HCT116 (cell line): ENCODE results near the gene ARHGEF39. TPM values are rescaled to one million over a fixed set of nuclear protein-coding genes. Genes with fewer than 3 reads are reported as not detected.

ENCODE experiments used
- ATAC-seq: fragments of 200-7000 bp; cut with Tn5 transposase; 2 replicates; pipeline ENCODE4 v1.9.1; 2020; ENCODE audit warnings: mild to moderate bottlenecking, moderate library complexity
- BruUV-seq: library from RNA; stranded (reverse); fragments of 400-500 nt; replicated peaks from 2 replicates; lab custom pipeline; 2021; lab: Mats Ljungman, UMichigan
- CTCF ChIA-PET: fragments of 300-600 bp; sonication (Branson Sonifier 250); formaldehyde crosslinking; loops from one replicate; lab custom pipeline; 2021; ENCODE audit warnings: antibody characterized with exemption; lab: Charles Lee
- POLR2A ChIA-PET: fragments of 300-600, 350-600 bp; sonication (Branson Sonifier 250); formaldehyde crosslinking; loops from one replicate; lab custom pipeline; 2021; ENCODE audit warnings: antibody characterized with exemption; lab: Charles Lee
- RAD21 ChIA-PET, 2 experiments: fragments of 300-600 bp; sonication (Branson Sonifier 250); formaldehyde crosslinking; loops; one replicate each; lab custom pipeline; 2023; ENCODE audit warnings: low total read pairs in 2 of 2; ENCODE audit not compliant: uncharacterized antibody in 2 of 2, unreplicated experiment in 2 of 2, low non-redundant PET in 1 of 2; lab: Charles Lee
- DNase-seq: peaks from one replicate; pipeline ENCODE4 v3.0.0-alpha.2; 2010; ENCODE audit warnings: low read depth, low spot score
- H2AFZ ChIP-seq: fragments of 200-600 bp; shearing (Covaris generic), sonication (generic); 2 replicates; pipeline ENCODE4 v1.6.1; 2017; ENCODE audit warnings: low read depth, mixed run types, mixed read lengths, antibody characterized with exemption, low read length; ENCODE audit not compliant: poor library complexity, severe bottlenecking
- H3K27ac ChIP-seq: 2 replicates; pipeline ENCODE4 v1.5.1; 2012; ENCODE audit warnings: low read depth, low read length
- H3K27me3 ChIP-seq: fragments of 200-600 bp; sonication (generic); 2 replicates; pipeline ENCODE4 v1.6.1; 2016; ENCODE audit warnings: mixed run types, low read length, mixed read lengths; ENCODE audit not compliant: insufficient read depth
- H3K36me3 ChIP-seq, 2 experiments: fragments of 200-500 bp in 1 of 2; fragments of 200-600 bp in 1 of 2; sonication (Bioruptor generic) in 1 of 2; sonication (generic) in 1 of 2; 2 replicates each; pipeline versions ENCODE4 v1.5.1 to v1.6.1; 2014 to 2016; ENCODE audit warnings: low read length in 2 of 2, inconsistent platforms in 1 of 2, mixed read lengths in 1 of 2, mixed run types in 1 of 2; ENCODE audit not compliant: insufficient read depth in 2 of 2, control insufficient read depth in 1 of 2
- H3K4me1 ChIP-seq, 2 experiments: fragments of 200-600 bp in 1 of 2; sonication (generic) in 1 of 2; 2 replicates each; pipeline versions ENCODE4 v1.5.1 to v1.6.1; 2012 to 2017; ENCODE audit warnings: low read length in 2 of 2, inconsistent platforms in 1 of 2, mild to moderate bottlenecking in 1 of 2, mixed read lengths in 1 of 2, mixed run types in 1 of 2, moderate library complexity in 1 of 2; ENCODE audit not compliant: insufficient read depth in 2 of 2, control insufficient read depth in 1 of 2
- H3K4me2 ChIP-seq: fragments of 200-600 bp; sonication (generic); 2 replicates; pipeline ENCODE4 v1.6.1; 2017; ENCODE audit warnings: mixed run types, low read length, mixed read lengths
- H3K4me3 ChIP-seq, 2 experiments: fragments of 200-600 bp in 1 of 2; sonication (generic) in 1 of 2; replicated peaks in 1 of 2; 2 replicates each; pipeline ENCODE4 v1.5.1; 2011 to 2016; ENCODE audit warnings: low read length in 2 of 2, control low read depth in 1 of 2, low read depth in 1 of 2, mild to moderate bottlenecking in 1 of 2, mixed read lengths in 1 of 2, mixed run types in 1 of 2
- H3K79me2 ChIP-seq: fragments of 200-600 bp; sonication (generic); 2 replicates; pipeline ENCODE4 v1.6.1; 2017; ENCODE audit warnings: mild to moderate bottlenecking, mixed run types, low read length, moderate library complexity, mixed read lengths; ENCODE audit not compliant: insufficient read depth
- H3K9ac ChIP-seq: fragments of 200-600 bp; sonication (generic); 2 replicates; pipeline ENCODE4 v1.6.1; 2016; ENCODE audit warnings: low read length, mixed read lengths
- H3K9me2 ChIP-seq: fragments of 200-600 bp; sonication (generic), shearing (Covaris generic); 2 replicates; pipeline ENCODE4 v1.6.1; 2017; ENCODE audit warnings: mixed run types, mild to moderate bottlenecking, moderate library complexity; ENCODE audit not compliant: insufficient read depth
- H3K9me3 ChIP-seq, 2 experiments: fragments of 200-500 bp in 1 of 2; fragments of 200-600 bp in 1 of 2; sonication (Bioruptor generic) in 1 of 2; sonication (generic) in 1 of 2; 2 replicates each; pipeline ENCODE4 v1.6.1; 2014 to 2017; ENCODE audit warnings: low read length in 2 of 2, mixed read lengths in 2 of 2, inconsistent platforms in 1 of 2, low read depth in 1 of 2, mild to moderate bottlenecking in 1 of 2, mixed run types in 1 of 2, moderate library complexity in 1 of 2; ENCODE audit not compliant: control insufficient read depth in 1 of 2, insufficient read depth in 1 of 2
- H4K20me1 ChIP-seq: fragments of 200-600 bp; sonication (generic), shearing (Covaris generic); 2 replicates; pipeline ENCODE4 v1.6.1; 2017; ENCODE audit warnings: mixed run types, mild to moderate bottlenecking, moderate library complexity; ENCODE audit not compliant: insufficient read depth
- CBX3 ChIP-seq: IDR thresholded peaks from 2 replicates; pipeline ENCODE4 v1.6.1; 2012; ENCODE audit warnings: low read depth
- CEBPB ChIP-seq: IDR thresholded peaks from 2 replicates; pipeline ENCODE4 v1.6.1; 2012; ENCODE audit warnings: low read depth
- ELF1 ChIP-seq: IDR thresholded peaks from 2 replicates; pipeline ENCODE4 v1.6.1; 2012; ENCODE audit warnings: low read depth, borderline replicate concordance
- EZH2 ChIP-seq: fragments of 200-600 bp; sonication (generic); IDR thresholded peaks from 2 replicates; pipeline ENCODE4 v1.6.1; 2017; ENCODE audit warnings: antibody characterized with exemption, mixed run types
- EZH2phosphoT487 ChIP-seq: fragments of 200-600 bp; IDR thresholded peaks from 2 replicates; pipeline ENCODE4 v1.6.1; 2018; ENCODE audit warnings: antibody characterized with exemption, borderline replicate concordance
- JUND ChIP-seq: IDR thresholded peaks from 2 replicates; pipeline ENCODE4 v1.6.1; 2012
- POLR2A ChIP-seq: IDR thresholded peaks from 2 replicates; pipeline ENCODE4 v1.7.0; 2011; ENCODE audit warnings: borderline replicate concordance; ENCODE audit not compliant: insufficient read depth, insufficient read length; ENCODE audit errors: extremely low read depth
- POLR2AphosphoS5 ChIP-seq: IDR thresholded peaks from 2 replicates; pipeline ENCODE4 v1.6.1; 2011; ENCODE audit warnings: mild to moderate bottlenecking, low read depth, low read length, moderate library complexity
- RAD21 ChIP-seq: IDR thresholded peaks from 2 replicates; pipeline ENCODE4 v1.6.1; 2012; ENCODE audit warnings: low read depth, mild to moderate bottlenecking
- SIN3A ChIP-seq: IDR thresholded peaks from 2 replicates; pipeline ENCODE4 v1.6.1; 2012; ENCODE audit warnings: low read depth
- SP1 ChIP-seq: IDR thresholded peaks from 2 replicates; pipeline ENCODE4 v1.6.1; 2012; ENCODE audit warnings: low read depth
- SRF ChIP-seq: IDR thresholded peaks from 2 replicates; pipeline ENCODE4 v1.6.1; 2012; ENCODE audit warnings: low read depth
- TCF7L2 ChIP-seq: IDR thresholded peaks from 2 replicates; pipeline ENCODE4 v1.7.0; 2011; ENCODE audit warnings: borderline replicate concordance, inconsistent platforms; ENCODE audit not compliant: insufficient read depth, insufficient read length; ENCODE audit errors: extremely low read depth
- YY1 ChIP-seq: IDR thresholded peaks from 2 replicates; pipeline ENCODE4 v1.6.1; 2011; ENCODE audit warnings: low read length, low read depth, moderate library complexity, mild to moderate bottlenecking; ENCODE audit not compliant: insufficient replicate concordance; ENCODE audit errors: extremely low read depth
- ZNF274 ChIP-seq: fragments of 200-500 bp; sonication (Bioruptor generic); IDR thresholded peaks from 2 replicates; pipeline ENCODE4 v1.6.1; 2014; ENCODE audit warnings: mild to moderate bottlenecking, low read depth, low read length, inconsistent platforms
- intact Hi-C: fragments of 100-400 bp; cut with micrococcal nuclease; formaldehyde crosslinking; loops from 2 replicates; pipeline ENCODE4 v1.10.0; 2022
- total RNA-seq: library from RNA; stranded (reverse); gene quantifications from one replicate; pipeline ENCODE4 v1.2.1, GENCODE V29; 2021; ENCODE audit not compliant: unreplicated experiment
- TF ChIP-seq, protein P1 (sequence below): IDR thresholded peaks from 2 replicates; pipeline ENCODE4 v1.6.1; 2011; ENCODE audit warnings: mild to moderate bottlenecking, low read length, moderate library complexity; ENCODE audit not compliant: insufficient replicate concordance; ENCODE audit errors: extremely low read depth
- TF ChIP-seq, protein P2 (sequence below): IDR thresholded peaks from 2 replicates; pipeline ENCODE4 v1.6.1; 2012
- TF ChIP-seq, protein P3 (sequence below): IDR thresholded peaks from 2 replicates; pipeline ENCODE4 v1.6.1; 2012; ENCODE audit warnings: low read depth
- TF ChIP-seq, protein P4 (sequence below): IDR thresholded peaks from 2 replicates; pipeline ENCODE4 v1.6.1; 2012
- TF ChIP-seq, protein P5 (sequence below), 3 experiments: fragments of 200-600 bp in 1 of 3; sonication (generic) in 1 of 3; IDR thresholded peaks in 2 of 3; conservative IDR thresholded peaks in 1 of 3; 2 replicates each; pipeline ENCODE4 v1.5.1; 2012 to 2017; ENCODE audit warnings: low read depth in 2 of 3, low read length in 2 of 3, antibody characterized with exemption in 1 of 3, borderline replicate concordance in 1 of 3, control low read depth in 1 of 3, mild to moderate bottlenecking in 1 of 3, mixed read lengths in 1 of 3, mixed run types in 1 of 3, moderate library complexity in 1 of 3; ENCODE audit not compliant: insufficient read depth in 1 of 3

ARHGEF39 gene
- total RNA-seq, 1 experiment from 2014 or later: 29.8 TPM

DNA sequence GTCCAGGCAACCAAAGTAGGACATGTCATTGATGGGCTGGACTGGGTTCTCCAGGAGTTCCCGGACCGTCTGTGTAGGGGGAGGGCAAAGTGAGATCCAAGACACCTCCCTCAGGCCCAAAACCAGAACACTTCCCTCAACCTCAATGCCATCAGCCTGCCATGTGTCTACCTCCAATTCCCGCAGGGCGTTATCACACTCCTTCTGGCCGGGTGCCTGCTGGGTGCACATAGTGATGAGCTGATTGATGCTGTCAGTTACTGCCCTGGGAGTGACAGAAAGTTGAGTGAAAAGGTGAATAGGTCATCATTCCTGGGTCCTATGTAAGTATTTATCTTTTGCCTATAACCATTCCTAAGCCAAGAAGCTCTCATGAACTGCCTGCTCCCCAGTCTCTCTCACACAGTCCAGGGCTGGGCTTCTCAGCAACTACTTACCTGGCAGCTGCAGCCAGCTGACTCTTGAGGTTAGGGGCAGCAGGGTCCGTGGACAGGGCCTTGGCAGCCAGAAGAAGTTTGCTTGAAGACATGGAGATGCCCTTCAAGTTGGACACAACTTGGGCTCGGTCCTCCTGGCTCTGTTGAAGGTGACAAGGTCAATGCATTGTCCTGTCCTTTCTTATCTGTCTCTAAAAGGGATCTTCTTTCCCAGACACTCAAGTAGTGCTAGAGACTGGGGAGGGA lies 46.0 kb upstream of the ARHGEF39 start:
- no peak overlapping the region for H3K27ac ChIP-seq
- intact Hi-C loops: no loop called here
- no TSS peak for BruUV-seq
- no peak overlapping the region for H3K4me2 ChIP-seq
- H4K20me1 ChIP-seq: no peaks in the 10 kb centered on the region
- ATAC-seq (no peak), DNase-seq (no peak)
- no peaks in the 10 kb centered on the region for H3K9me3 ChIP-seq
- no peaks in the 10 kb centered on the region for H3K27me3 ChIP-seq
- H2AFZ ChIP-seq: no peak overlapping the region
- H3K9ac ChIP-seq: no peak overlapping the region
- TF ChIP-seq RAD21 (no peak), YY1 (no peak), SP1 (no peak), EZH2phosphoT487 (no peak), CBX3 (no peak), SIN3A (no peak), POLR2AphosphoS5 (no peak), JUND (no peak), ELF1 (no peak), TCF7L2 (no peak), CEBPB (no peak), EZH2 (no peak), POLR2A (no peak), ZNF274 (no peak), SRF (no peak)
- TF ChIP-seq, protein P1, sequence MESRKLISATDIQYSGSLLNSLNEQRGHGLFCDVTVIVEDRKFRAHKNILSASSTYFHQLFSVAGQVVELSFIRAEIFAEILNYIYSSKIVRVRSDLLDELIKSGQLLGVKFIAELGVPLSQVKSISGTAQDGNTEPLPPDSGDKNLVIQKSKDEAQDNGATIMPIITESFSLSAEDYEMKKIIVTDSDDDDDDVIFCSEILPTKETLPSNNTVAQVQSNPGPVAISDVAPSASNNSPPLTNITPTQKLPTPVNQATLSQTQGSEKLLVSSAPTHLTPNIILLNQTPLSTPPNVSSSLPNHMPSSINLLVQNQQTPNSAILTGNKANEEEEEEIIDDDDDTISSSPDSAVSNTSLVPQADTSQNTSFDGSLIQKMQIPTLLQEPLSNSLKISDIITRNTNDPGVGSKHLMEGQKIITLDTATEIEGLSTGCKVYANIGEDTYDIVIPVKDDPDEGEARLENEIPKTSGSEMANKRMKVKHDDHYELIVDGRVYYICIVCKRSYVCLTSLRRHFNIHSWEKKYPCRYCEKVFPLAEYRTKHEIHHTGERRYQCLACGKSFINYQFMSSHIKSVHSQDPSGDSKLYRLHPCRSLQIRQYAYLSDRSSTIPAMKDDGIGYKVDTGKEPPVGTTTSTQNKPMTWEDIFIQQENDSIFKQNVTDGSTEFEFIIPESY: no peak
- TF ChIP-seq, protein P2, sequence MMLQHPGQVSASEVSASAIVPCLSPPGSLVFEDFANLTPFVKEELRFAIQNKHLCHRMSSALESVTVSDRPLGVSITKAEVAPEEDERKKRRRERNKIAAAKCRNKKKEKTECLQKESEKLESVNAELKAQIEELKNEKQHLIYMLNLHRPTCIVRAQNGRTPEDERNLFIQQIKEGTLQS: no peak
- TF ChIP-seq, protein P3, sequence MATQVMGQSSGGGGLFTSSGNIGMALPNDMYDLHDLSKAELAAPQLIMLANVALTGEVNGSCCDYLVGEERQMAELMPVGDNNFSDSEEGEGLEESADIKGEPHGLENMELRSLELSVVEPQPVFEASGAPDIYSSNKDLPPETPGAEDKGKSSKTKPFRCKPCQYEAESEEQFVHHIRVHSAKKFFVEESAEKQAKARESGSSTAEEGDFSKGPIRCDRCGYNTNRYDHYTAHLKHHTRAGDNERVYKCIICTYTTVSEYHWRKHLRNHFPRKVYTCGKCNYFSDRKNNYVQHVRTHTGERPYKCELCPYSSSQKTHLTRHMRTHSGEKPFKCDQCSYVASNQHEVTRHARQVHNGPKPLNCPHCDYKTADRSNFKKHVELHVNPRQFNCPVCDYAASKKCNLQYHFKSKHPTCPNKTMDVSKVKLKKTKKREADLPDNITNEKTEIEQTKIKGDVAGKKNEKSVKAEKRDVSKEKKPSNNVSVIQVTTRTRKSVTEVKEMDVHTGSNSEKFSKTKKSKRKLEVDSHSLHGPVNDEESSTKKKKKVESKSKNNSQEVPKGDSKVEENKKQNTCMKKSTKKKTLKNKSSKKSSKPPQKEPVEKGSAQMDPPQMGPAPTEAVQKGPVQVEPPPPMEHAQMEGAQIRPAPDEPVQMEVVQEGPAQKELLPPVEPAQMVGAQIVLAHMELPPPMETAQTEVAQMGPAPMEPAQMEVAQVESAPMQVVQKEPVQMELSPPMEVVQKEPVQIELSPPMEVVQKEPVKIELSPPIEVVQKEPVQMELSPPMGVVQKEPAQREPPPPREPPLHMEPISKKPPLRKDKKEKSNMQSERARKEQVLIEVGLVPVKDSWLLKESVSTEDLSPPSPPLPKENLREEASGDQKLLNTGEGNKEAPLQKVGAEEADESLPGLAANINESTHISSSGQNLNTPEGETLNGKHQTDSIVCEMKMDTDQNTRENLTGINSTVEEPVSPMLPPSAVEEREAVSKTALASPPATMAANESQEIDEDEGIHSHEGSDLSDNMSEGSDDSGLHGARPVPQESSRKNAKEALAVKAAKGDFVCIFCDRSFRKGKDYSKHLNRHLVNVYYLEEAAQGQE: no peak
- TF ChIP-seq, protein P4, sequence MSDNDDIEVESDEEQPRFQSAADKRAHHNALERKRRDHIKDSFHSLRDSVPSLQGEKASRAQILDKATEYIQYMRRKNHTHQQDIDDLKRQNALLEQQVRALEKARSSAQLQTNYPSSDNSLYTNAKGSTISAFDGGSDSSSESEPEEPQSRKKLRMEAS: no peak
- TF ChIP-seq, protein P5, sequence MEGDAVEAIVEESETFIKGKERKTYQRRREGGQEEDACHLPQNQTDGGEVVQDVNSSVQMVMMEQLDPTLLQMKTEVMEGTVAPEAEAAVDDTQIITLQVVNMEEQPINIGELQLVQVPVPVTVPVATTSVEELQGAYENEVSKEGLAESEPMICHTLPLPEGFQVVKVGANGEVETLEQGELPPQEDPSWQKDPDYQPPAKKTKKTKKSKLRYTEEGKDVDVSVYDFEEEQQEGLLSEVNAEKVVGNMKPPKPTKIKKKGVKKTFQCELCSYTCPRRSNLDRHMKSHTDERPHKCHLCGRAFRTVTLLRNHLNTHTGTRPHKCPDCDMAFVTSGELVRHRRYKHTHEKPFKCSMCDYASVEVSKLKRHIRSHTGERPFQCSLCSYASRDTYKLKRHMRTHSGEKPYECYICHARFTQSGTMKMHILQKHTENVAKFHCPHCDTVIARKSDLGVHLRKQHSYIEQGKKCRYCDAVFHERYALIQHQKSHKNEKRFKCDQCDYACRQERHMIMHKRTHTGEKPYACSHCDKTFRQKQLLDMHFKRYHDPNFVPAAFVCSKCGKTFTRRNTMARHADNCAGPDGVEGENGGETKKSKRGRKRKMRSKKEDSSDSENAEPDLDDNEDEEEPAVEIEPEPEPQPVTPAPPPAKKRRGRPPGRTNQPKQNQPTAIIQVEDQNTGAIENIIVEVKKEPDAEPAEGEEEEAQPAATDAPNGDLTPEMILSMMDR (IDR thresholded peaks at IDR 0.05 in 2 of 3, conservative IDR thresholded peaks at IDR 0.05 in 1 of 3; ENCODE audit: borderline replicate concordance in 1 of 3, insufficient read depth in 1 of 3, low read depth in 2 of 3, low read length in 2 of 3): no peak
- H3K36me3 ChIP-seq: peaks cover 64 to 65% of the 10 kb centered on the region in 2 experiments
- no peak overlapping the region for H3K4me3 ChIP-seq
- H3K9me2 ChIP-seq: no peaks in the 10 kb centered on the region
- H3K79me2 ChIP-seq: no peaks in the 10 kb centered on the region
- ChIA-PET CTCF (interaction anchor here (1.3 kb wide), 1 partner anchor 14 kb away, joined by 4 read pairs; no protein-coding TSS in a partner anchor), RAD21 (no interaction called here), POLR2A (no interaction called here)
- no peaks in the 10 kb centered on the region for H3K4me1 ChIP-seq
